AG04449 (cell line): ENCODE data around the gene GAB2.

Experiments used
- CTCF ChIA-PET: fragments of 350-600 bp; formaldehyde crosslinking; extraction: SDS; loops from one replicate; lab custom pipeline; 2021; ENCODE audit warnings: antibody characterized with exemption; lab: Yijun Ruan, JAX
- POLR2A ChIA-PET: fragments of 400-600, 350-600 bp; formaldehyde crosslinking; extraction: SDS; loops from one replicate; lab custom pipeline; 2020; ENCODE audit warnings: antibody characterized with exemption, inconsistent platforms; lab: Yijun Ruan, JAX
- DNase-seq: peaks from one replicate; pipeline ENCODE4 v3.0.0-alpha.2; 2010; ENCODE audit warnings: low read depth, low spot score
- H3K4me3 ChIP-seq: 2 replicates; pipeline ENCODE4 v1.5.1; 2011; ENCODE audit warnings: low read depth, mild to moderate bottlenecking, control low read depth, low read length
- TF ChIP-seq, protein P1 (sequence below): IDR thresholded peaks from one replicate; pipeline ENCODE4 v1.5.1; 2011; ENCODE audit warnings: mild to moderate bottlenecking, moderate library complexity, low read length, control low read depth, inconsistent platforms; ENCODE audit not compliant: insufficient read depth; ENCODE audit errors: missing control alignments

The GAB2 gene

DNA sequence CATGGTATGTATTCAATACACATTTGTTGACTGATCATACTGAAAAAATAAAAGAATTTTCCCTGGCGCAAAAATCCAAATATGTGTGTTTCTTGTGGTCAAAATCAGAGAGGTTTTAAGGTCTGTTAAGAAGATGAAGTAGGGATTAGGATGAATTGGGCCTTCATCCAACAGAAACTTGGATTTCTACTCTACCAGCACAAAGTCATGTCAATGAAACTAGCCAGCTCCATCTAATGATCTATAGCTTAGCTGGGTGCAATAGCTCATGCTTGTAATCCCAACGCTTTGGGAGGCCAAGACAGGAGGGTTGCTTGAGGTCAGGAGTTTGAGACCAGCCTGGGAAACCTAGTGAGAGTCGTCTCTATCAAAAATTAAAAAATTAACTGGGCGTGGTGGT is 163.4 kb downstream of the GAB2 start:
- TF ChIP-seq, protein P1, sequence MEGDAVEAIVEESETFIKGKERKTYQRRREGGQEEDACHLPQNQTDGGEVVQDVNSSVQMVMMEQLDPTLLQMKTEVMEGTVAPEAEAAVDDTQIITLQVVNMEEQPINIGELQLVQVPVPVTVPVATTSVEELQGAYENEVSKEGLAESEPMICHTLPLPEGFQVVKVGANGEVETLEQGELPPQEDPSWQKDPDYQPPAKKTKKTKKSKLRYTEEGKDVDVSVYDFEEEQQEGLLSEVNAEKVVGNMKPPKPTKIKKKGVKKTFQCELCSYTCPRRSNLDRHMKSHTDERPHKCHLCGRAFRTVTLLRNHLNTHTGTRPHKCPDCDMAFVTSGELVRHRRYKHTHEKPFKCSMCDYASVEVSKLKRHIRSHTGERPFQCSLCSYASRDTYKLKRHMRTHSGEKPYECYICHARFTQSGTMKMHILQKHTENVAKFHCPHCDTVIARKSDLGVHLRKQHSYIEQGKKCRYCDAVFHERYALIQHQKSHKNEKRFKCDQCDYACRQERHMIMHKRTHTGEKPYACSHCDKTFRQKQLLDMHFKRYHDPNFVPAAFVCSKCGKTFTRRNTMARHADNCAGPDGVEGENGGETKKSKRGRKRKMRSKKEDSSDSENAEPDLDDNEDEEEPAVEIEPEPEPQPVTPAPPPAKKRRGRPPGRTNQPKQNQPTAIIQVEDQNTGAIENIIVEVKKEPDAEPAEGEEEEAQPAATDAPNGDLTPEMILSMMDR: no peak
- CTCF ChIA-PET: no interaction called here
- POLR2A ChIA-PET: no interaction called here
- no peak overlapping the region for H3K4me3 ChIP-seq
- DNase-seq: no peak

GRCh38 chr11:78253797-78254196 is 163.8 kb downstream of the GAB2 start:
- TF ChIP-seq, protein P1: no peak
- no peak overlapping the region for H3K4me3 ChIP-seq
- POLR2A ChIA-PET: no interaction called here
- no peak for DNase-seq
- CTCF ChIA-PET: no interaction called here

- H3K4me3 ChIP-seq: no peak overlapping the region
- ChIA-PET CTCF (interaction anchor here (1.0 to 2.8 kb wide), 4 partner anchors 11 to 313 kb away, joined by 3 to 13 read pairs (median 8); no protein-coding TSS in a partner anchor), POLR2A (no interaction called here)
- no peak for DNase-seq
- TF ChIP-seq, protein P1: no peak
Measured at GRCh38 chr11:78251083-78251775, 166.4 kb downstream of the GAB2 start.

- TF ChIP-seq, protein P1: no peak
- no peak overlapping the region for H3K4me3 ChIP-seq
- POLR2A ChIA-PET: no interaction called here
- DNase-seq: no peak
- CTCF ChIA-PET: interaction anchor here (2.8 kb wide), 1 partner anchor 315 kb away, joined by 13 read pairs; no protein-coding TSS in a partner anchor
Measured at GRCh38 chr11:78250099-78250498, 167.5 kb downstream of the GAB2 start.

DNA sequence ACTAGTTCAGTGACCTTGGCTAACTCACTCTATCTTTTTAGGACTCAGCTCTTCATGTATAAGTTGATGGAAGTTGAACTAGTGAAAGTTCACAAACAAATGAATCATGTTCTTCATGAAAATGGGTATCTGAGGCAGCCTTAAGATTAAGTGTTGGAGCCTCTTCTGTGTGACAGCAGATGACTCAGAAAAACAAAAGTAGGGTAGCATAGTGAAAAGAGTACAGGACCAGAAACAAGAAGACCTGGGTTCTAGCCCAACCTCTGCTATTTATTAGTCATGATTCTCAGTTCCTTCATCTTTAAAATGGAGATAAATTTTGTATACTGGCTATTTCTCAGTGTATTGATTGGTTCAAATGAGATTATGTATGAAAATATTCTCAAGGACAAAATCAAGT is 168.7 kb downstream of the GAB2 start:
- ChIA-PET CTCF (interaction anchor here (1.6 kb wide), 1 partner anchor 21 kb away, joined by 5 read pairs; no protein-coding TSS in a partner anchor), POLR2A (no interaction called here)
- DNase-seq: no peak
- TF ChIP-seq, protein P1: no peak
- H3K4me3 ChIP-seq: no peak overlapping the region

GRCh38 chr11:78248191-78248590 is 169.4 kb downstream of the GAB2 start:
- ChIA-PET CTCF (interaction anchor here (1.0 to 1.6 kb wide), 2 partner anchors 14 to 20 kb away, joined by 3 to 5 read pairs; no protein-coding TSS in a partner anchor), POLR2A (no interaction called here)
- TF ChIP-seq, protein P1: no peak
- DNase-seq: no peak
- H3K4me3 ChIP-seq: no peak overlapping the region
